ENCODE results near the gene MAGED2. TPM values are rescaled to one million over a fixed set of nuclear protein-coding genes. Genes with fewer than 3 reads are reported as not detected.
"Not testable (repeated sequence)": the region's sequence is repeated elsewhere in the genome, so short reads cannot be mapped to it uniquely, and the experiment has no call there.

The MAGED2 gene
- total RNA-seq, 1 experiment from 2014 or later, result 102 TPM

DNA sequence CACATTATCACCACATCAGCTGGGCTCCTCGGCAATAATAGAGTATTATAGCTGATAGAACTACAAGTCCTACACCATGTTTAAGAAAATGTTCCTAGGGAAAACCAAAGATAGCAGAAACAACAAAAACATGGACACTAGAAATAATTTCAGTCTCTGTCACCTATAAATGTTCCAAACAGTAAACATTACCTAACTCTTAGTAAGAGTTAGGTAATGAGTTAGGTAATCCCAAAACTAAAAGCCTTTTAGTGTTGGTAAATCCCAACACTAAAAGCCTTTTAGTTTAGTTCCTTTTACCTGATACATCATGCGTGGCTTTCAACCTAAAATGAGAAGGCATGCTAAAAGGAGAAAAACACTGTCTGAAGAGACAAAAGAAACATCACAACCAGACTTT, 35.5 kb downstream of the MAGED2 start:
- CTCF ChIA-PET, result no interaction called here
- Histone ChIP-seq H3K4me3 (ENCODE audit: low read depth, low read length, poor library complexity, severe bottlenecking) (no peak overlapping the region), H3K4me1 (ENCODE audit: insufficient read depth, low read length, poor library complexity, severe bottlenecking) (no peaks in the 10 kb centered on the region), H3K27ac (ENCODE audit: low read depth, low read length, poor library complexity, severe bottlenecking) (no peak overlapping the region), H3K36me3 (ENCODE audit: insufficient read depth, low read length, poor library complexity, severe bottlenecking) (no peaks in the 10 kb centered on the region), H3K9me3 (ENCODE audit: low read depth, low read length, poor library complexity, severe bottlenecking) (no peaks in the 10 kb centered on the region), H3K27me3 (replicated peaks; ENCODE audit: insufficient read depth, low read depth, low read length, poor library complexity) (no peaks in the 10 kb centered on the region)
- TF ChIP-seq EZH2 (IDR thresholded peaks at IDR 0.05; ENCODE audit: borderline replicate concordance, low read depth, low read length, poor library complexity, severe bottlenecking), result no peak
- TF ChIP-seq, protein P1, sequence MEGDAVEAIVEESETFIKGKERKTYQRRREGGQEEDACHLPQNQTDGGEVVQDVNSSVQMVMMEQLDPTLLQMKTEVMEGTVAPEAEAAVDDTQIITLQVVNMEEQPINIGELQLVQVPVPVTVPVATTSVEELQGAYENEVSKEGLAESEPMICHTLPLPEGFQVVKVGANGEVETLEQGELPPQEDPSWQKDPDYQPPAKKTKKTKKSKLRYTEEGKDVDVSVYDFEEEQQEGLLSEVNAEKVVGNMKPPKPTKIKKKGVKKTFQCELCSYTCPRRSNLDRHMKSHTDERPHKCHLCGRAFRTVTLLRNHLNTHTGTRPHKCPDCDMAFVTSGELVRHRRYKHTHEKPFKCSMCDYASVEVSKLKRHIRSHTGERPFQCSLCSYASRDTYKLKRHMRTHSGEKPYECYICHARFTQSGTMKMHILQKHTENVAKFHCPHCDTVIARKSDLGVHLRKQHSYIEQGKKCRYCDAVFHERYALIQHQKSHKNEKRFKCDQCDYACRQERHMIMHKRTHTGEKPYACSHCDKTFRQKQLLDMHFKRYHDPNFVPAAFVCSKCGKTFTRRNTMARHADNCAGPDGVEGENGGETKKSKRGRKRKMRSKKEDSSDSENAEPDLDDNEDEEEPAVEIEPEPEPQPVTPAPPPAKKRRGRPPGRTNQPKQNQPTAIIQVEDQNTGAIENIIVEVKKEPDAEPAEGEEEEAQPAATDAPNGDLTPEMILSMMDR (conservative IDR thresholded peaks at IDR 0.05; ENCODE audit: low read depth, low read length), result no peak
- intact Hi-C loops (cut with micrococcal nuclease; ENCODE audit: unreplicated experiment), result no loop called here
- no peak for DNase-seq (ENCODE audit: low spot score)
- POLR2A ChIA-PET (ENCODE audit: low non-redundant PET), result no interaction called here
- BruUV-seq (replicated peaks), result no TSS peak

DNA sequence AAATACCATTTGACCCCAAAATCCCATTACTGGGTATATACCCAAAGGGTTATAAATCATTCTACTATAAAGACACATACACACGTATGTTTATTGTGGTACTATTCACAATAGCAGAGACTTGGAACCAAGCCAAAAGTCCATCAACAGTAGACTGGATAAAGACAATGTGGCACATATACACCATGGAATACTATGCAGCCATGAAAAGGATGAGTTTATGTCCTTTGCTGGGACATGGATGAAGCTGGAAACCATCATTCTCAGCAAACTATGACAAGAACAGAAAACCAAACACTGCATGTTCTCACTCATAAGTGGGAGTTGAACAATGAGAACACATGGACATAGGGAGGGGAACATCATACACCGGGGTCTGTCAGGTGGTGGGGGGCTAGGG, 40.2 kb downstream of the MAGED2 start:
- DNase-seq (ENCODE audit: low spot score); H3K4me1 ChIP-seq (ENCODE audit: insufficient read depth, low read length, poor library complexity, severe bottlenecking); H3K9me3 ChIP-seq (ENCODE audit: low read depth, low read length, poor library complexity, severe bottlenecking); H3K27ac ChIP-seq (ENCODE audit: low read depth, low read length, poor library complexity, severe bottlenecking); H3K36me3 ChIP-seq (ENCODE audit: insufficient read depth, low read length, poor library complexity, severe bottlenecking); H3K27me3 ChIP-seq (replicated peaks; ENCODE audit: insufficient read depth, low read depth, low read length, poor library complexity); BruUV-seq (replicated peaks); CTCF ChIA-PET; POLR2A ChIA-PET (ENCODE audit: low non-redundant PET); H3K4me3 ChIP-seq (ENCODE audit: low read depth, low read length, poor library complexity, severe bottlenecking); intact Hi-C loops (cut with micrococcal nuclease; ENCODE audit: unreplicated experiment): not testable (repeated sequence)

DNA sequence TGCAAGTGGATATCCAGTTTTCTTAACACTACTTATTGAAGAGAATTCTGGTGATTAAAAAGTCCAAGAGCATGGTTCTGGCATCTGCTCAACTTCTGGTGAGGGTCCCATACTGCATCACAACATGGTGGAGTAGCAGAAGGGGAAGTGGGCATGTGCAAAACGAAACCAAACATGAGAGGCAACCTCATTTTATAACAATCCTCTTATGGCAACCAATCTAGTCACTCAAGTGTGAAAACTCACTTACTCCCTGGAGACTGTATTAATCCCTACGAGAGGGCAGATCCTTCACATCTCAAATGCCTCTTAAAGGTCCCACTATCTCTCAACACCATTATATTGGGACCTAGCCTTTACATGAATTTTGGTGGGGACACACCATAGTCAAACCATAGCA, 57.7 kb downstream of the MAGED2 start:
- Histone ChIP-seq H3K4me1 (ENCODE audit: insufficient read depth, low read length, poor library complexity, severe bottlenecking) (no peaks in the 10 kb centered on the region), H3K4me3 (ENCODE audit: low read depth, low read length, poor library complexity, severe bottlenecking) (no peak overlapping the region), H3K36me3 (ENCODE audit: insufficient read depth, low read length, poor library complexity, severe bottlenecking) (no peaks in the 10 kb centered on the region), H3K27ac (ENCODE audit: low read depth, low read length, poor library complexity, severe bottlenecking) (no peak overlapping the region), H3K9me3 (ENCODE audit: low read depth, low read length, poor library complexity, severe bottlenecking) (peaks cover 3% of the 10 kb centered on the region), H3K27me3 (replicated peaks; ENCODE audit: insufficient read depth, low read depth, low read length, poor library complexity) (no peaks in the 10 kb centered on the region)
- TF ChIP-seq, protein P1 (conservative IDR thresholded peaks at IDR 0.05; ENCODE audit: low read depth, low read length), result no peak
- TF ChIP-seq EZH2 (IDR thresholded peaks at IDR 0.05; ENCODE audit: borderline replicate concordance, low read depth, low read length, poor library complexity, severe bottlenecking), result no peak
- POLR2A ChIA-PET (ENCODE audit: low non-redundant PET), result no interaction called here
- intact Hi-C loops (cut with micrococcal nuclease; ENCODE audit: unreplicated experiment), result no loop called here
- no TSS peak for BruUV-seq (replicated peaks)
- peak; percentile 46 for DNase-seq (ENCODE audit: low spot score)
- CTCF ChIA-PET, result no interaction called here

Other genes with a start within 250 kb of the MAGED2 start
- not detected in 2 replicates for gene ITIH6, start 9.5 kb upstream of the MAGED2 start, total RNA-seq (2021)
- gene TRO, start 113.1 kb downstream of the MAGED2 start, total RNA-seq (2021), result 24.3 and 28.2 TPM in 2 replicates
- not detected in 2 replicates for gene PFKFB1, start 186.4 kb downstream of the MAGED2 start, total RNA-seq (2021)
- gene APEX2, start 192.6 kb downstream of the MAGED2 start, total RNA-seq (2021), result 23.5 and 27.5 TPM in 2 replicates
- not detected in 2 replicates for gene ALAS2, start 223.2 kb downstream of the MAGED2 start, total RNA-seq (2021)